ENCODE results near the gene ADCY2.

Gene ADCY2

DNA sequence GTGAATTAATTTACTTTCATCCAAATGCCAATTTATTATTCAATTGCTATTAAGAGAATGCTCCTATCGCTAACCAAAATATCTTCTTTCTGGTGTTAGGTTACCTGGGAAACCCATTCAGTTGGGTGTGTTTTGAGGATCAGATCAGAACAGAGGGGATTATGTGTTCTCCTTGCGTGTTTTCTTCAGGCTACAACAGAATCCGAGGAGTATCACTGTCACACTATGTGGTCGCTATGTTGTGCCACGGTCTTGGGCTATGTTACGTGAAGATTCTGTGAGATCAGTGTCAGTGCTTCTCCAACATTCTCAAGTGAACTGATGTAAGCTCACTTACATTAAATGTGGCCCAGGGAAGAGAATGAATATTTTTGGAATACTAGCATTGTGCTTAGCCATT, 39.0 kb downstream of the ADCY2 start:
- Histone ChIP-seq H3K27ac (ENCODE audit: low read length) (no peak overlapping the region), H3K9ac (ENCODE audit: low read length) (no peak overlapping the region), H3K79me2 (ENCODE audit: low read length) (no peaks in the 10 kb centered on the region), H3K4me2 (ENCODE audit: low read length) (no peak overlapping the region), H4K20me1 (ENCODE audit: insufficient read depth, low read length) (no peaks in the 10 kb centered on the region), H3K4me3 (ENCODE audit: low read length) (no peak overlapping the region), H3K36me3 (replicated peaks; ENCODE audit: low read depth, low read length) (no peaks in the 10 kb centered on the region), H3K4me1 (ENCODE audit: low read length) (no peaks in the 10 kb centered on the region), H3K27me3 (ENCODE audit: low read depth, low read length) (no peaks in the 10 kb centered on the region), H2AFZ (ENCODE audit: low read depth, low read length) (no peak overlapping the region), H3K9me3 (ENCODE audit: insufficient read depth, low read length) (no peaks in the 10 kb centered on the region)
- TF ChIP-seq EZH2phosphoT487 (IDR thresholded peaks at IDR 0.05; ENCODE audit: low read depth) = no peak
- TF ChIP-seq, protein P1, sequence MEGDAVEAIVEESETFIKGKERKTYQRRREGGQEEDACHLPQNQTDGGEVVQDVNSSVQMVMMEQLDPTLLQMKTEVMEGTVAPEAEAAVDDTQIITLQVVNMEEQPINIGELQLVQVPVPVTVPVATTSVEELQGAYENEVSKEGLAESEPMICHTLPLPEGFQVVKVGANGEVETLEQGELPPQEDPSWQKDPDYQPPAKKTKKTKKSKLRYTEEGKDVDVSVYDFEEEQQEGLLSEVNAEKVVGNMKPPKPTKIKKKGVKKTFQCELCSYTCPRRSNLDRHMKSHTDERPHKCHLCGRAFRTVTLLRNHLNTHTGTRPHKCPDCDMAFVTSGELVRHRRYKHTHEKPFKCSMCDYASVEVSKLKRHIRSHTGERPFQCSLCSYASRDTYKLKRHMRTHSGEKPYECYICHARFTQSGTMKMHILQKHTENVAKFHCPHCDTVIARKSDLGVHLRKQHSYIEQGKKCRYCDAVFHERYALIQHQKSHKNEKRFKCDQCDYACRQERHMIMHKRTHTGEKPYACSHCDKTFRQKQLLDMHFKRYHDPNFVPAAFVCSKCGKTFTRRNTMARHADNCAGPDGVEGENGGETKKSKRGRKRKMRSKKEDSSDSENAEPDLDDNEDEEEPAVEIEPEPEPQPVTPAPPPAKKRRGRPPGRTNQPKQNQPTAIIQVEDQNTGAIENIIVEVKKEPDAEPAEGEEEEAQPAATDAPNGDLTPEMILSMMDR (IDR thresholded peaks at IDR 0.05; ENCODE audit: low read depth, low read length) = no peak

DNA sequence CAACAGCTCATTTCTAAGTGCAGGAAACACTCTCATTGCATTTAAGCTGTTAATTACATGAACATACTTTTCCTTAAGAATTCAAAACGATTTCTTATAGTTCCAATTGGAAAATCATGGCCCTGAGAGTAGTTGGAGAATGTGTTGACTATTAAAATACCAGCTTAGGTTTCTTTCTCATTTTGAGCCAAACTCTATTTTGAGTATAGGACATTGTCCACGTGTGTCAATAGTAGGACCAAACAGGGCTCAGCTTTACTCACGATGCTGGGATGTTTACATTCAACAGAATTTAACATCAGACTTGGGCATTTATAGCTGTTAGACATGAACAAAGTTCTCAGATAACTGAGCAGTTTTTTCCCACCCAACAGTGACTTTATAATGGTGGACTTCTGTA, 39.6 kb downstream of the ADCY2 start:
- Histone ChIP-seq H3K36me3 (replicated peaks; ENCODE audit: low read depth, low read length) (no peaks in the 10 kb centered on the region), H3K27ac (ENCODE audit: low read length) (no peak overlapping the region), H3K79me2 (ENCODE audit: low read length) (no peaks in the 10 kb centered on the region)

DNA sequence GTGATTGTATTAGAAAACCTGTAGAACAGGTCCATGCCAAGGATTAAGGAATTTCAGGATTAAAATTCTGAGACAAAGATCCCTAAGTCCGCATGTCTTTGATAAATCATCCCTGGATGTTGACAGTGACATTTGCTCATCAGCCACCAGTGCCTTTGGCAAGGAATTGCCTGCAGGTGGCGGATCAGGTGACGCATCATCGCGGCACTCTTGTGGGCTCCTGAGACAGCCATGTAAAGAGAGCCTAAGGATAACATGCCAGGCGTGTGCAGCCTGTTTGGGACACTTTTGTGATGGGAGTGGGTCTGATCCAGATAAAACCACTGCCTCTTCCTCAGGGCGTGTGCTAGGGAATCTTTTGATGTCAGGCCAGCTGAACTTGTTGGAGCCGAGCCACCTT, 40.6 kb downstream of the ADCY2 start:
- Histone ChIP-seq H3K4me2 (ENCODE audit: low read length) (no peak overlapping the region), H3K79me2 (ENCODE audit: low read length) (no peaks in the 10 kb centered on the region), H3K27me3 (ENCODE audit: low read depth, low read length) (no peaks in the 10 kb centered on the region), H3K4me1 (ENCODE audit: low read length) (no peaks in the 10 kb centered on the region), H3K36me3 (replicated peaks; ENCODE audit: low read depth, low read length) (no peaks in the 10 kb centered on the region), H3K4me3 (ENCODE audit: low read length) (no peak overlapping the region), H4K20me1 (ENCODE audit: insufficient read depth, low read length) (no peaks in the 10 kb centered on the region), H3K9me3 (ENCODE audit: insufficient read depth, low read length) (no peaks in the 10 kb centered on the region), H2AFZ (ENCODE audit: low read depth, low read length) (no peak overlapping the region), H3K9ac (ENCODE audit: low read length) (no peak overlapping the region), H3K27ac (ENCODE audit: low read length) (no peak overlapping the region)
- TF ChIP-seq, protein P1 (IDR thresholded peaks at IDR 0.05; ENCODE audit: low read depth, low read length) = no peak
- no peak for TF ChIP-seq EZH2phosphoT487 (IDR thresholded peaks at IDR 0.05; ENCODE audit: low read depth)

More for the DNA sequence above, 39.6 kb downstream of the ADCY2 start:
- Histone ChIP-seq H3K9me3 (ENCODE audit: insufficient read depth, low read length) (no peaks in the 10 kb centered on the region), H2AFZ (ENCODE audit: low read depth, low read length) (no peak overlapping the region), H3K27me3 (ENCODE audit: low read depth, low read length) (no peaks in the 10 kb centered on the region), H3K4me2 (ENCODE audit: low read length) (no peak overlapping the region), H3K4me3 (ENCODE audit: low read length) (no peak overlapping the region), H3K4me1 (ENCODE audit: low read length) (no peaks in the 10 kb centered on the region), H4K20me1 (ENCODE audit: insufficient read depth, low read length) (no peaks in the 10 kb centered on the region), H3K9ac (ENCODE audit: low read length) (no peak overlapping the region)
- TF ChIP-seq, protein P1 (IDR thresholded peaks at IDR 0.05; ENCODE audit: low read depth, low read length) = no peak
- TF ChIP-seq EZH2phosphoT487 (IDR thresholded peaks at IDR 0.05; ENCODE audit: low read depth) = no peak

DNA sequence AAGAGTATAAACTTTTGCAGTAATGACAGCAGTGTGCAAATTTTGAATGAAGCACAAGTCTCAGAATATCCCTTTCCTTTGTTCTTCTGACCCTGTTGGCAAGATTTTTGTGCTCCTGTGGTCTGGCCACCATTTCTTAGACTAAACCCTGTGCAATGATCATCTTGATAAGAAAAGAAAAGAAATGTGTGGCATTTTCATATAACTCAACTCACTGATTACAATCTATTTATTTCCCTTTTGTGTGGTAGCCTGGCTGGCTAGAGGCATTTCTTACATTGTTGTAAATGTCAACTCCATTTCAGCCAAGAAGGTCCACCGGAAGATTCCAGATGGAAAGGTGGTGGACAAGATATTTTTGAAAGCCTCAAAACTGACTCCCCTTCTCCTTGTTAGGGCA, 41.9 kb downstream of the ADCY2 start:
- Histone ChIP-seq H2AFZ (ENCODE audit: low read depth, low read length) (no peak overlapping the region), H3K9me3 (ENCODE audit: insufficient read depth, low read length) (no peaks in the 10 kb centered on the region), H3K4me1 (ENCODE audit: low read length) (no peaks in the 10 kb centered on the region), H3K9ac (ENCODE audit: low read length) (no peak overlapping the region), H3K36me3 (replicated peaks; ENCODE audit: low read depth, low read length) (no peaks in the 10 kb centered on the region), H3K4me2 (ENCODE audit: low read length) (no peak overlapping the region), H3K79me2 (ENCODE audit: low read length) (no peaks in the 10 kb centered on the region), H3K27me3 (ENCODE audit: low read depth, low read length) (no peaks in the 10 kb centered on the region), H3K27ac (ENCODE audit: low read length) (no peak overlapping the region), H4K20me1 (ENCODE audit: insufficient read depth, low read length) (no peaks in the 10 kb centered on the region), H3K4me3 (ENCODE audit: low read length) (no peak overlapping the region)
- TF ChIP-seq, protein P1 (IDR thresholded peaks at IDR 0.05; ENCODE audit: low read depth, low read length) = no peak
- TF ChIP-seq EZH2phosphoT487 (IDR thresholded peaks at IDR 0.05; ENCODE audit: low read depth) = no peak

Data from OCI-LY3 (cell line).